H7 (cell line): Measurements from ENCODE around the gene GAL3ST1. TPM values are rescaled to one million over a fixed set of nuclear protein-coding genes. Genes with fewer than 3 reads are reported as not detected.
A peak's percentile ranks its signal among the peaks of the same experiment; 100 is the strongest.
"Not testable (repeated sequence)": the region's sequence is repeated elsewhere in the genome, so short reads cannot be mapped to it uniquely, and the experiment has no call there.

Experiments
- DNase-seq: peaks from one replicate; pipeline ENCODE4 v3.0.0; 2012
- H3K27me3 ChIP-seq: 2 replicates; pipeline ENCODE4 v1.6.0; 2011; ENCODE audit warnings: mild to moderate bottlenecking, low read length; ENCODE audit not compliant: control insufficient read depth, insufficient read depth
- H3K36me3 ChIP-seq: replicated peaks from 2 replicates; pipeline ENCODE4 v1.5.1; 2011; ENCODE audit warnings: low read length; ENCODE audit not compliant: control insufficient read depth, insufficient read depth
- H3K4me3 ChIP-seq: 2 replicates; pipeline ENCODE4 v1.5.1; 2011; ENCODE audit warnings: low read depth, mild to moderate bottlenecking, control low read depth, low read length, moderate library complexity; ENCODE audit not compliant: insufficient read depth
- total RNA-seq: library from RNA; depleted of rRNA; stranded (reverse); fragments of >200 nt; shearing (Covaris generic); gene quantifications from 2 replicates; pipeline ENCODE4 v1.2.3, GENCODE V29; 2014

Gene GAL3ST1
- total RNA-seq, 1 experiment from 2014 or later = 11.9 TPM

GRCh38 chr22:30605449-30606110, 31.1 kb upstream of the GAL3ST1 start:
- Histone ChIP-seq H3K36me3 (no peaks in the 10 kb centered on the region), H3K27me3 (no peaks in the 10 kb centered on the region), H3K4me3 (0 out of 2 replicates have a peak overlapping the region, but pooled peaks have one; percentile 21)
- DNase-seq = peak; percentile 68

- Histone ChIP-seq H3K4me3 (no peak overlapping the region), H3K27me3 (no peaks in the 10 kb centered on the region), H3K36me3 (no peaks in the 10 kb centered on the region)
- no peak for DNase-seq
Measured at GRCh38 chr22:30604723-30605122, 30.3 kb upstream of the GAL3ST1 start.

GRCh38 chr22:30603801-30604200, 29.3 kb upstream of the GAL3ST1 start:
- no peak for DNase-seq
- Histone ChIP-seq H3K27me3 (no peaks in the 10 kb centered on the region), H3K36me3 (no peaks in the 10 kb centered on the region), H3K4me3 (no peak overlapping the region)

GRCh38 chr22:30602049-30602448, 27.6 kb upstream of the GAL3ST1 start:
- no peak for DNase-seq
- H3K27me3 ChIP-seq = no peaks in the 10 kb centered on the region
- no peak overlapping the region for H3K4me3 ChIP-seq
- no peaks in the 10 kb centered on the region for H3K36me3 ChIP-seq

- no peaks in the 10 kb centered on the region for H3K27me3 ChIP-seq
- no peaks in the 10 kb centered on the region for H3K36me3 ChIP-seq
- no peak for DNase-seq
- H3K4me3 ChIP-seq = no peak overlapping the region
Measured at GRCh38 chr22:30601464-30601863, 27.0 kb upstream of the GAL3ST1 start.

- no peak for DNase-seq
- no peak overlapping the region for H3K4me3 ChIP-seq
- H3K36me3 ChIP-seq = no peaks in the 10 kb centered on the region
- no peaks in the 10 kb centered on the region for H3K27me3 ChIP-seq
Measured at GRCh38 chr22:30600921-30601320, 26.5 kb upstream of the GAL3ST1 start.

GRCh38 chr22:30598986-30599385, 24.5 kb upstream of the GAL3ST1 start:
- H3K4me3 ChIP-seq = no peak overlapping the region
- no peaks in the 10 kb centered on the region for H3K27me3 ChIP-seq
- no peak for DNase-seq
- no peaks in the 10 kb centered on the region for H3K36me3 ChIP-seq

- Histone ChIP-seq H3K4me3 (peak overlapping the region; percentile 26; the same call in 1 of the 2 replicates), H3K36me3 (no peaks in the 10 kb centered on the region), H3K27me3 (peaks cover 3% of the 10 kb centered on the region; the same call in 1 of the 2 replicates)
- peak; percentile 59 for DNase-seq
Measured at GRCh38 chr22:30596886-30597285, 22.4 kb upstream of the GAL3ST1 start.

GRCh38 chr22:30596199-30596598, 21.7 kb upstream of the GAL3ST1 start:
- peaks cover 3% of the 10 kb centered on the region; the same call in 1 of the 2 replicates for H3K27me3 ChIP-seq

GRCh38 chr22:30592360-30592713, 17.9 kb upstream of the GAL3ST1 start:
- H3K27me3 ChIP-seq, DNase-seq, H3K4me3 ChIP-seq: not testable (repeated sequence)
- peaks cover 19% of the 10 kb centered on the region for H3K36me3 ChIP-seq

More at GRCh38 chr22:30596199-30596598, 21.7 kb upstream of the GAL3ST1 start:
- no peak for DNase-seq
- Histone ChIP-seq H3K36me3 (no peaks in the 10 kb centered on the region), H3K4me3 (no peak overlapping the region)

GRCh38 chr22:30591588-30592359, 17.3 kb upstream of the GAL3ST1 start, which contains the start of gene PES1:
Gene PES1 (minus strand): TSS chr22:30591910. CDS start chr22:30591833, 77 bp downstream.
- peaks cover 25% of the 10 kb centered on the region for H3K36me3 ChIP-seq

GRCh38 chr22:30591191-30591587, 16.7 kb upstream of the GAL3ST1 start:
- no peak for DNase-seq
- Histone ChIP-seq H3K4me3 (peak overlapping the region; percentile 60), H3K27me3 (peaks cover 3% of the 10 kb centered on the region; the same call in 1 of the 2 replicates), H3K36me3 (peaks cover 30% of the 10 kb centered on the region)

More at GRCh38 chr22:30591588-30592359, 17.3 kb upstream of the GAL3ST1 start, which contains the start of gene PES1:
- peaks cover 3% of the 10 kb centered on the region; the same call in 1 of the 2 replicates for H3K27me3 ChIP-seq
- peak; percentile 97 for DNase-seq
- H3K4me3 ChIP-seq = peak within 1 kb of the TSS; percentile 60

GRCh38 chr22:30586414-30586813, 11.9 kb upstream of the GAL3ST1 start:
- DNase-seq = no peak
- Histone ChIP-seq H3K4me3 (no peak overlapping the region), H3K36me3 (peaks cover 56% of the 10 kb centered on the region)

GRCh38 chr22:30584441-30584840, 10.0 kb upstream of the GAL3ST1 start:
- Histone ChIP-seq H3K4me3 (no peak overlapping the region), H3K27me3 (no peaks in the 10 kb centered on the region), H3K36me3 (peaks cover 69% of the 10 kb centered on the region)
- no peak for DNase-seq

More at GRCh38 chr22:30586414-30586813, 11.9 kb upstream of the GAL3ST1 start:
- no peaks in the 10 kb centered on the region for H3K27me3 ChIP-seq
